Measurements from ENCODE around the gene TTC16.

DNA sequence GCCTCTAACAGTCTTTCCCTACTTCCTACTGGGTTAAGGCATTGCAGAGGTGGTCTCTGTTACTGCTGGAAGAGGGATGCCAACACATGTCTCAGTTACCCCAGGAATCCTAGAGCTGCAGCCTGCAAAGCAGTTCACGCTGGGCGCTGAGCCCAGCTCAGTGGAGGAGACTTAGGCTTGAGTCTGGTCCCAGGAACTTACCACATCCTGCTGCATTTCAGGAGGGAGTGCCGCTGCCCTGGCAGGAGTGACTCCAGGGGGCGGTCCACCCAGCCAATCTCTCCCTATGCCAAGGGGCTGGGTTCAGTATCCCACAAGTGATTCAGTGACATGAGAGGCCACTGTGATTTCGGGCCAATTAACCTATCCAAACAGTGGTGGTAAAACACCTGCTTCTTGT, 7.6 kb downstream of the TTC16 start:
- no peak for TF ChIP-seq EZH2phosphoT487 (IDR thresholded peaks at IDR 0.05; ENCODE audit: low read depth, severe bottlenecking, unreplicated experiment)
- no peak for TF ChIP-seq CTCF (IDR thresholded peaks at IDR 0.05; ENCODE audit: poor library complexity)

Measured in hepatocyte (in vitro differentiated cells).